SU-DHL-6 (cell line): ENCODE measurements around the gene WDR59.

Source experiments
- CTCF ChIP-seq: fragments of 200-600 bp; sonication (generic); IDR thresholded peaks from one replicate; pipeline ENCODE4 v1.5.1; 2017; ENCODE audit warnings: antibody characterized with exemption, mild to moderate bottlenecking, low read length, moderate library complexity; ENCODE audit not compliant: insufficient read depth, poor library complexity, severe bottlenecking
- EZH2phosphoT487 ChIP-seq: fragments of 200-600 bp; sonication (generic), shearing (Covaris generic); conservative IDR thresholded peaks from 2 replicates; pipeline ENCODE4 v1.6.1; 2018; ENCODE audit warnings: mild to moderate bottlenecking, antibody characterized with exemption, low read length, moderate library complexity, mixed read lengths

GRCh38 chr16:74850027-74850426, 134.9 kb downstream of the WDR59 start:
- TF ChIP-seq CTCF, result no peak
- no peak for TF ChIP-seq EZH2phosphoT487
